HepG2 (cell line): Measurements from ENCODE around the gene ZNF48. TPM values are rescaled to one million over a fixed set of nuclear protein-coding genes. Genes with fewer than 3 reads are reported as not detected.

Source experiments
- CC2D1A ChIP-seq: sonication (generic); formaldehyde crosslinking; IDR thresholded peaks from 2 replicates; pipeline ENCODE4 v1.8.1; 2023; ENCODE audit warnings: mild to moderate bottlenecking, missing genetic modification reagents
- HMGXB3 ChIP-seq: sonication (generic); formaldehyde crosslinking; IDR thresholded peaks from 2 replicates; pipeline ENCODE4 v1.4.0; 2020; ENCODE audit warnings: missing genetic modification reagents, borderline replicate concordance
- PRDM15 ChIP-seq: sonication (generic); formaldehyde crosslinking; IDR thresholded peaks from 2 replicates; pipeline ENCODE4 v1.4.0; 2020; ENCODE audit warnings: missing genetic modification reagents
- SP1 ChIP-seq, 2 experiments: fragments of 450-650 bp in 1 of 2; sonication (generic) in 1 of 2; formaldehyde crosslinking in 1 of 2; IDR thresholded peaks; 2 replicates each; pipeline versions ENCODE4 v1.4.0 to v1.6.1; 2016 to 2020; ENCODE audit warnings: missing genetic modification reagents in 1 of 2
- U2AF2 ChIP-seq: fragments of 200-400 bp; formaldehyde crosslinking; IDR thresholded peaks from 2 replicates; pipeline ENCODE4 v1.6.1; 2017; ENCODE audit warnings: low read depth, mild to moderate bottlenecking, low read length
- ZBED4 ChIP-seq: sonication (generic); formaldehyde crosslinking; IDR thresholded peaks from 2 replicates; pipeline ENCODE4 v1.4.0; 2020; ENCODE audit warnings: missing genetic modification reagents, borderline replicate concordance
- ZNF18 ChIP-seq: sonication (generic); formaldehyde crosslinking; IDR thresholded peaks from 2 replicates; pipeline ENCODE4 v1.8.0; 2022; ENCODE audit warnings: mild to moderate bottlenecking, missing genetic modification reagents; ENCODE audit not compliant: insufficient replicate concordance
- ZNF337 ChIP-seq: sonication (generic); formaldehyde crosslinking; IDR thresholded peaks from 2 replicates; pipeline ENCODE4 v1.5.1; 2020; ENCODE audit warnings: missing genetic modification reagents, low read depth, mild to moderate bottlenecking, borderline replicate concordance
- ZSCAN5A ChIP-seq: sonication (generic); formaldehyde crosslinking; IDR thresholded peaks from 2 replicates; pipeline ENCODE4 v1.8.0; 2022; ENCODE audit warnings: mild to moderate bottlenecking, missing genetic modification reagents, borderline replicate concordance
- polyA plus RNA-seq, 8 experiments: library from polyadenylated mRNA; depleted of rRNA in 3 of 8; stranded (reverse) in 7 of 8; unstranded in 1 of 8; fragments of >200 nt; fragmentation: Illumina TruSeq in 4 of 8; extraction: Trizol in 4 of 8; gene quantifications; 2 replicates each; pipeline versions ENCODE4 v1.2.1 to v1.2.3, GENCODE V29; 2011 to 2016; ENCODE audit warnings: low read depth in 4 of 8, missing spikeins in 1 of 8, mixed read lengths in 1 of 8; ENCODE audit not compliant: insufficient read depth in 1 of 8
- total RNA-seq, 5 experiments: library from RNA; depleted of rRNA; stranded (reverse); fragments of >200 nt; fragmentation: Illumina TruSeq; extraction: Trizol; gene quantifications; 2 replicates each; pipeline ENCODE4 v1.2.3, GENCODE V29; 2016; ENCODE audit warnings: low read depth in 1 of 5

Gene ZNF48
- total and polyA plus RNA-seq, 2 of the 13 experiments (the other 11 are each of a cell fraction or from before 2014, with no cell fraction given), result 9.9 to 12.3 TPM

GRCh38 chr16:30407102-30407803 lies 12.0 kb downstream of the ZNF48 start, which contains the start of gene ZNF771 (continued):
- TF ChIP-seq PRDM15 (CRISPR knock-in tag), result no peak
- TF ChIP-seq ZNF337 (CRISPR knock-in tag), result 0 out of 2 replicates have a peak, but pooled peaks have one; percentile 66
- TF ChIP-seq ZSCAN5A (CRISPR knock-in tag), result peak; percentile 94
- TF ChIP-seq HMGXB3, result peak; percentile 60; the same call in 1 of the 2 replicates
- TF ChIP-seq ZBED4, result peak; percentile 98
- TF ChIP-seq CC2D1A (CRISPR knock-in tag), result no peak
- no peak for TF ChIP-seq U2AF2
- peak; percentile 68 for TF ChIP-seq ZNF18 (CRISPR knock-in tag)
- 0 out of 2 replicates have a peak, but pooled peaks have one; percentile 73 for TF ChIP-seq SP1 (IDR thresholded peaks at IDR 0.05)
- TF ChIP-seq SP1 (CRISPR knock-in tag; IDR thresholded peaks at IDR 0.05), result peak; percentile 96
